MM.1S (cell line): Measurements from ENCODE around the gene ADGRL3.

Experiments used
- DNase-seq: peaks from one replicate; pipeline ENCODE4 v3.0.0-alpha.2; 2015
- H2AFZ ChIP-seq: fragments of 300-600 bp; sonication (generic); 2 replicates; pipeline ENCODE4 v1.6.0; 2016; ENCODE audit warnings: antibody characterized with exemption, low read length
- H3F3A ChIP-seq: fragments of 300-600 bp; sonication (generic); 2 replicates; pipeline ENCODE4 v1.6.1; 2016; ENCODE audit warnings: mild to moderate bottlenecking, antibody characterized with exemption, low read length, moderate library complexity, mixed read lengths; ENCODE audit not compliant: insufficient read depth
- H3K27ac ChIP-seq: fragments of 300-600 bp; sonication (generic); 2 replicates; pipeline ENCODE4 v1.5.1; 2016; ENCODE audit warnings: mild to moderate bottlenecking, low read length
- H3K27me3 ChIP-seq: fragments of 300-600 bp; sonication (generic); replicated peaks from 2 replicates; pipeline ENCODE4 v1.6.0; 2016; ENCODE audit warnings: low read length; ENCODE audit not compliant: insufficient read depth
- H3K36me3 ChIP-seq: fragments of 300-600 bp; sonication (generic); replicated peaks from 2 replicates; pipeline ENCODE4 v1.6.1; 2016; ENCODE audit warnings: mild to moderate bottlenecking, low read length, mixed read lengths; ENCODE audit not compliant: insufficient read depth
- H3K4me1 ChIP-seq: fragments of 300-600 bp; sonication (generic); 2 replicates; pipeline ENCODE4 v1.6.1; 2016; ENCODE audit warnings: low read length, mixed read lengths
- H3K4me2 ChIP-seq: fragments of 300-600 bp; sonication (generic); 2 replicates; pipeline ENCODE4 v1.6.0; 2016; ENCODE audit warnings: low read depth, low read length
- H3K4me3 ChIP-seq: fragments of 300-600 bp; sonication (generic); 2 replicates; pipeline ENCODE4 v1.5.1; 2016; ENCODE audit warnings: low read length, mixed read lengths
- H3K79me2 ChIP-seq: fragments of 300-600 bp; sonication (generic); 2 replicates; pipeline ENCODE4 v1.6.1; 2016; ENCODE audit warnings: mixed run types, low read length, mixed read lengths
- H3K9ac ChIP-seq: fragments of 300-600 bp; sonication (generic); 2 replicates; pipeline ENCODE4 v1.6.1; 2016; ENCODE audit warnings: low read length, mixed read lengths
- H3K9me2 ChIP-seq: fragments of 300-600 bp; sonication (generic); replicated peaks from 2 replicates; pipeline ENCODE4 v1.6.1; 2016; ENCODE audit warnings: mild to moderate bottlenecking, low read length, mixed read lengths; ENCODE audit not compliant: insufficient read depth
- H3K9me3 ChIP-seq: fragments of 300-600 bp; sonication (generic); replicated peaks from 2 replicates; pipeline ENCODE4 v1.6.1; 2016; ENCODE audit warnings: mild to moderate bottlenecking, low read length, mixed read lengths; ENCODE audit not compliant: insufficient read depth
- H4K20me1 ChIP-seq: fragments of 300-600 bp; sonication (generic); 2 replicates; pipeline ENCODE4 v1.6.1; 2016; ENCODE audit warnings: mild to moderate bottlenecking, low read length, moderate library complexity, mixed read lengths; ENCODE audit not compliant: insufficient read depth
- CTCF ChIP-seq: fragments of 300-600 bp; sonication (generic); IDR thresholded peaks from 2 replicates; pipeline ENCODE4 v1.5.1; 2016; ENCODE audit warnings: antibody characterized with exemption, low read length, mixed read lengths
- EZH2 ChIP-seq: fragments of 300-600 bp; sonication (generic); optimal IDR thresholded peaks from 2 replicates; pipeline ENCODE3; 2017; ENCODE audit warnings: low read depth, mild to moderate bottlenecking, antibody characterized with exemption, low read length, mixed read lengths
- EZH2phosphoT487 ChIP-seq: fragments of 300-600 bp; sonication (generic); IDR thresholded peaks from 2 replicates; pipeline ENCODE4 v1.6.1; 2018; ENCODE audit warnings: antibody characterized with exemption, low read length

The ADGRL3 gene

GRCh38 chr4:61817071-61817470 lies 616.9 kb downstream of the ADGRL3 start:
- no peak overlapping the region for H3K9ac ChIP-seq
- no peak overlapping the region for H2AFZ ChIP-seq
- no peak for TF ChIP-seq EZH2phosphoT487
- no peak for TF ChIP-seq CTCF
- TF ChIP-seq EZH2 = no peak

DNA sequence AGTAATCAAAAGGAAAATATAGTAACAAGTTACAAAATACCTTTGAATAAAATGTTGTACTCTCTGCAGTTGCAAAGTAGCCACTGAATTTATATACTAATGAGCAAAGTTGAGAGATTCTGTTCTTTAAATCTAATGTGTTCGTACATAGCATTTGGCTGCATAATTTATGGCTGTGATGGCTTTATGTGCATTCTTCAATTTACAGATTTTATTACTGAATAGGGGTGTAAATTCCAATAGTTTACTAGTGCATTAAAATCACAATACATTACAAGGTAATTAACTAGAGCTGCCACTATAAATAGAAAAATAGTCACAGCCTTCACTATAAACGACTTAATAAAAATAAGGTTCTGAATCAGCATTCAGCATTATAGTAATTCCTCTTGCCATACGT lies 620.0 kb downstream of the ADGRL3 start:
- no peaks in the 10 kb centered on the region for H4K20me1 ChIP-seq
- H2AFZ ChIP-seq = no peak overlapping the region
- H3K9ac ChIP-seq = no peak overlapping the region
- no peak overlapping the region for H3K4me3 ChIP-seq
- H3K27me3 ChIP-seq = no peaks in the 10 kb centered on the region
- H3K27ac ChIP-seq = no peak overlapping the region
- no peaks in the 10 kb centered on the region for H3K9me3 ChIP-seq
- TF ChIP-seq EZH2 = no peak
- no peak for TF ChIP-seq CTCF
- TF ChIP-seq EZH2phosphoT487 = no peak
- H3K9me2 ChIP-seq = no peaks in the 10 kb centered on the region
- H3K4me1 ChIP-seq = no peaks in the 10 kb centered on the region
- H3K36me3 ChIP-seq = no peaks in the 10 kb centered on the region
- DNase-seq = no peak
- no peak overlapping the region for H3K4me2 ChIP-seq
- no peaks in the 10 kb centered on the region for H3F3A ChIP-seq
- no peaks in the 10 kb centered on the region for H3K79me2 ChIP-seq

More at GRCh38 chr4:61817071-61817470, 616.9 kb downstream of the ADGRL3 start:
- Histone ChIP-seq H3K79me2 (no peaks in the 10 kb centered on the region), H3K9me3 (no peaks in the 10 kb centered on the region), H3K27me3 (no peaks in the 10 kb centered on the region), H3K4me3 (no peak overlapping the region), H3K36me3 (no peaks in the 10 kb centered on the region), H4K20me1 (no peaks in the 10 kb centered on the region), H3K4me1 (no peaks in the 10 kb centered on the region), H3F3A (no peaks in the 10 kb centered on the region), H3K27ac (no peak overlapping the region), H3K9me2 (no peaks in the 10 kb centered on the region), H3K4me2 (no peak overlapping the region)
- no peak for DNase-seq

DNA sequence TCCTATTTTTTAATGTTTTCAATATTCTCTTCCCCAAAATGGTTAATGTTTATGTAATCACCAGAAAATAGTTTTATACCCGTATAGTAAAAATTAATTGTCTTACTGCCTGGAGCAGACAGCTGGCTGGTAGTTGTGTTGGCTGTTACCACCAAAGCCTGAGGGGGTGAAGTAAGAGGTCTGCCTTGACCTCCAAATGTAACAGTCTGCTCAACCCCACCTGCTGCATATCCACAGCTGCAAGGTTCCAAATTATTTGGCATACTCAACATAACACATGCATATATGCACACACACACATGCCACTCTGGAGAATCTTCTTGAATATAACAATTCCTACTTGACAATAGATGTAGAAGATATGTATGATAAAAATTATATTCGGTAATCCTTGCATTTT lies 624.3 kb downstream of the ADGRL3 start:
- no peaks in the 10 kb centered on the region for H4K20me1 ChIP-seq
- no peaks in the 10 kb centered on the region for H3K9me2 ChIP-seq
- H3K27ac ChIP-seq = no peak overlapping the region
- no peak overlapping the region for H3K4me2 ChIP-seq
- no peaks in the 10 kb centered on the region for H3K36me3 ChIP-seq
- H3K4me1 ChIP-seq = no peaks in the 10 kb centered on the region
- no peak overlapping the region for H2AFZ ChIP-seq
- no peak overlapping the region for H3K9ac ChIP-seq
- TF ChIP-seq CTCF (no peak), EZH2phosphoT487 (no peak), EZH2 (no peak)
- no peaks in the 10 kb centered on the region for H3K9me3 ChIP-seq
- no peak overlapping the region for H3K4me3 ChIP-seq
- no peaks in the 10 kb centered on the region for H3K27me3 ChIP-seq
- no peaks in the 10 kb centered on the region for H3K79me2 ChIP-seq
- H3F3A ChIP-seq = no peaks in the 10 kb centered on the region
- DNase-seq = no peak
